ENCODE data around the gene SACM1L.

GRCh38 chr3:45682786-45683185, 6.4 kb upstream of the SACM1L start:
- TF ChIP-seq ZNF274 (IDR thresholded peaks at IDR 0.05; ENCODE audit: low read depth, low read length) (no peak), YY1 (IDR thresholded peaks at IDR 0.05; ENCODE audit: insufficient read depth, insufficient read length) (no peak)
